Panc1 (cell line): Measurements from ENCODE around the gene SOX5. TPM values are rescaled to one million over a fixed set of nuclear protein-coding genes. Genes with fewer than 3 reads are reported as not detected.

Experiments
- ATAC-seq: fragments of 200-7000 bp; cut with Tn5 transposase; 2 replicates; pipeline ENCODE4 v1.9.1; 2020; ENCODE audit warnings: mild to moderate bottlenecking, moderate library complexity
- BruUV-seq: library from RNA; stranded (reverse); fragments of 400-500 nt; replicated peaks from 2 replicates; lab custom pipeline; 2021; lab: Mats Ljungman, UMichigan
- CTCF ChIA-PET: fragments of 300-600 bp; sonication (Branson Sonifier 250); formaldehyde crosslinking; loops from one replicate; lab custom pipeline; 2022; ENCODE audit warnings: antibody characterized with exemption; lab: Charles Lee
- POLR2A ChIA-PET: fragments of 300-600 bp; sonication (Branson Sonifier 250); formaldehyde crosslinking; loops from one replicate; lab custom pipeline; 2022; ENCODE audit warnings: antibody characterized with exemption; lab: Charles Lee
- DNase-seq: peaks from one replicate; pipeline ENCODE4 v3.0.0-alpha.2; 2010; ENCODE audit warnings: low read depth, low spot score
- H3K27ac ChIP-seq: 2 replicates; pipeline ENCODE4 v1.5.1; 2011; ENCODE audit warnings: mild to moderate bottlenecking, low read length, inconsistent platforms
- H3K27me3 ChIP-seq: fragments of 200-500 bp; sonication (Bioruptor generic); 2 replicates; pipeline ENCODE4 v1.6.0; 2014; ENCODE audit warnings: low read length, inconsistent platforms; ENCODE audit not compliant: control insufficient read depth, insufficient read depth
- H3K36me3 ChIP-seq: fragments of 200-500 bp; sonication (Bioruptor generic); 2 replicates; pipeline ENCODE4 v1.5.1; 2014; ENCODE audit warnings: inconsistent platforms, mild to moderate bottlenecking, low read length, moderate library complexity; ENCODE audit not compliant: control insufficient read depth, insufficient read depth
- H3K4me1 ChIP-seq: 2 replicates; pipeline ENCODE4 v1.5.1; 2011; ENCODE audit warnings: inconsistent platforms, mild to moderate bottlenecking, low read length, moderate library complexity; ENCODE audit not compliant: control insufficient read depth, insufficient read depth
- H3K4me3 ChIP-seq, 2 experiments: 2 replicates each; pipeline ENCODE4 v1.5.1; 2011 to 2012; ENCODE audit warnings: low read depth in 2 of 2, low read length in 2 of 2, mild to moderate bottlenecking in 2 of 2, inconsistent platforms in 1 of 2, moderate library complexity in 1 of 2
- H3K9me3 ChIP-seq: fragments of 200-500 bp; sonication (Bioruptor generic); 2 replicates; pipeline ENCODE4 v1.5.1; 2014; ENCODE audit warnings: low read depth, mild to moderate bottlenecking, inconsistent platforms, low read length, moderate library complexity; ENCODE audit not compliant: control insufficient read depth, insufficient read depth
- CTCF ChIP-seq: fragments of 450-650 bp; IDR thresholded peaks from 2 replicates; pipeline ENCODE4 v1.5.1; 2017; ENCODE audit warnings: mild to moderate bottlenecking
- POLR2AphosphoS5 ChIP-seq: IDR thresholded peaks from 2 replicates; pipeline ENCODE4 v1.6.1; 2012; ENCODE audit warnings: mild to moderate bottlenecking, low read depth, low read length, moderate library complexity
- REST ChIP-seq, 2 experiments: IDR thresholded peaks; 2 replicates each; pipeline ENCODE4 v1.6.1; 2011 to 2012; ENCODE audit warnings: low read depth in 2 of 2, control low read depth in 1 of 2, low read length in 1 of 2, mild to moderate bottlenecking in 1 of 2, moderate library complexity in 1 of 2; ENCODE audit not compliant: insufficient read depth in 1 of 2
- SIN3A ChIP-seq: IDR thresholded peaks from 2 replicates; pipeline ENCODE4 v1.6.1; 2012; ENCODE audit warnings: low read depth, mild to moderate bottlenecking, low read length, moderate library complexity, borderline replicate concordance; ENCODE audit not compliant: insufficient read depth
- TCF7L2 ChIP-seq: IDR thresholded peaks from 2 replicates; pipeline ENCODE4 v1.6.1; 2011; ENCODE audit warnings: mild to moderate bottlenecking, low read depth, low read length, inconsistent platforms
- in situ Hi-C: cut with HindIII; loops from 2 replicates; pipeline ENCODE4 v1.10.0; 2016; ENCODE audit warnings: low sequenced_read_pairs, low pct_unique_long_range_greater_than_20kb
- intact Hi-C: fragments of 100-400 bp; cut with micrococcal nuclease; formaldehyde crosslinking; loops from one replicate; pipeline ENCODE4 v1.10.0; 2022; ENCODE audit not compliant: unreplicated experiment
- total RNA-seq: library from RNA; stranded (reverse); gene quantifications from one replicate; pipeline ENCODE4 v1.2.1, GENCODE V29; 2021; ENCODE audit not compliant: unreplicated experiment

Gene SOX5
- total RNA-seq, 1 experiment from 2014 or later = 0.23 TPM

- Histone ChIP-seq H3K27me3 (no peaks in the 10 kb centered on the region), H3K4me1 (no peaks in the 10 kb centered on the region), H3K36me3 (no peaks in the 10 kb centered on the region), H3K27ac (no peak overlapping the region), H3K4me3 (no peak overlapping the region), H3K9me3 (no peaks in the 10 kb centered on the region)
- ChIA-PET CTCF (no interaction called here), POLR2A (no interaction called here)
- no TSS peak for BruUV-seq
- no peak for DNase-seq
- in situ Hi-C loops (no loop called here), intact Hi-C loops (no loop called here)
- no peak for ATAC-seq
- TF ChIP-seq TCF7L2 = no peak
- TF ChIP-seq SIN3A = no peak
- TF ChIP-seq POLR2AphosphoS5 = no peak
- no peak for TF ChIP-seq REST (IDR thresholded peaks at IDR 0.05; ENCODE audit: insufficient read depth in 1 of 2, low read depth in 2 of 2, low read length in 1 of 2)
- TF ChIP-seq CTCF = no peak
Observed at GRCh38 chr12:23906329-23906728, 43.1 kb downstream of the SOX5 start.

- in situ Hi-C loops (no loop called here), intact Hi-C loops (no loop called here)
- Histone ChIP-seq H3K27ac (no peak overlapping the region), H3K27me3 (no peaks in the 10 kb centered on the region), H3K4me3 (no peak overlapping the region), H3K36me3 (no peaks in the 10 kb centered on the region), H3K4me1 (no peaks in the 10 kb centered on the region), H3K9me3 (no peaks in the 10 kb centered on the region)
- TF ChIP-seq SIN3A (no peak), TCF7L2 (no peak), CTCF (no peak), REST (IDR thresholded peaks at IDR 0.05; ENCODE audit: insufficient read depth in 1 of 2, low read depth in 2 of 2, low read length in 1 of 2) (no peak)
- DNase-seq (no peak), ATAC-seq (no peak)
- BruUV-seq = no TSS peak
- ChIA-PET POLR2A (interaction anchor here (0.6 kb wide), 1 partner anchor 27 kb away, joined by 3 read pairs; no protein-coding TSS in a partner anchor), CTCF (no interaction called here)
Observed at GRCh38 chr12:23899434-23899833, 50.0 kb downstream of the SOX5 start.
